SK-N-SH treated with all-trans-retinoic acid at 6 μM for 48 hours (cell line): ENCODE data around the gene STPG1.

Experiments used
- ATAC-seq: fragments of 200-7000 bp; cut with Tn5 transposase; 3 replicates; pipeline ENCODE4 v1.9.1; 2020; ENCODE audit warnings: mild to moderate bottlenecking, moderate library complexity
- ARNTL ChIP-seq: fragments of 450-650 bp; formaldehyde crosslinking; IDR thresholded peaks from 2 replicates; pipeline ENCODE4 v1.5.0; 2020; ENCODE audit warnings: low read depth, mild to moderate bottlenecking, moderate library complexity, borderline replicate concordance
- BACH2 ChIP-seq: fragments of 250-450 bp; sonication (Bioruptor Pico); IDR thresholded peaks from 2 replicates; pipeline ENCODE4 v1.9.0; 2021; ENCODE audit warnings: mild to moderate bottlenecking, borderline replicate concordance
- CREB5 ChIP-seq: fragments of 250-450 bp; sonication (Bioruptor Pico); IDR thresholded peaks from 2 replicates; pipeline ENCODE4 v1.5.1; 2020; ENCODE audit warnings: low read depth, mild to moderate bottlenecking, moderate library complexity
- CSRNP3 ChIP-seq: fragments of 250-450 bp; sonication (Bioruptor Pico); IDR thresholded peaks from 2 replicates; pipeline ENCODE4 v1.5.1; 2021; ENCODE audit warnings: mild to moderate bottlenecking, moderate library complexity
- ESRRG ChIP-seq: fragments of 250-450 bp; sonication (Bioruptor Pico); IDR thresholded peaks from 2 replicates; pipeline ENCODE4 v1.6.1; 2021; ENCODE audit warnings: mild to moderate bottlenecking
- GLIS3 ChIP-seq: fragments of 250-450 bp; sonication (Bioruptor Pico); IDR thresholded peaks from 2 replicates; pipeline ENCODE4 v1.5.0; 2020; ENCODE audit warnings: mild to moderate bottlenecking, moderate library complexity
- ISL1 ChIP-seq: fragments of 250-450 bp; sonication (Bioruptor Pico); IDR thresholded peaks from 2 replicates; pipeline ENCODE4 v2.1.2; 2022; ENCODE audit warnings: mild to moderate bottlenecking, moderate library complexity
- OSR1 ChIP-seq: fragments of 250-450 bp; sonication (Bioruptor Pico); IDR thresholded peaks from 2 replicates; pipeline ENCODE4 v1.8.0; 2022; ENCODE audit warnings: moderate library complexity, mild to moderate bottlenecking, inconsistent platforms
- PATZ1 ChIP-seq: fragments of 250-450 bp; sonication (Bioruptor Pico); IDR thresholded peaks from 2 replicates; pipeline ENCODE4 v1.8.0; 2020; ENCODE audit warnings: mild to moderate bottlenecking, moderate library complexity, borderline replicate concordance
- POU6F1 ChIP-seq: fragments of 250-450 bp; sonication (Bioruptor Pico); IDR thresholded peaks from 2 replicates; pipeline ENCODE4 v1.8.0; 2021; ENCODE audit warnings: low read depth, mild to moderate bottlenecking, moderate library complexity, borderline replicate concordance
- PPARA ChIP-seq: fragments of 250-450 bp; sonication (Bioruptor Pico); IDR thresholded peaks from 2 replicates; pipeline ENCODE4 v1.5.0; 2020; ENCODE audit warnings: mild to moderate bottlenecking, borderline replicate concordance
- SNAI2 ChIP-seq: fragments of 250-450 bp; sonication (Bioruptor Pico); IDR thresholded peaks from 2 replicates; pipeline ENCODE4 v1.5.0; 2020; ENCODE audit warnings: mild to moderate bottlenecking, moderate library complexity
- TCF4 ChIP-seq: fragments of 250-450 bp; sonication (Bioruptor Pico); IDR thresholded peaks from 2 replicates; pipeline ENCODE4 v1.8.0; 2021; ENCODE audit warnings: mild to moderate bottlenecking, moderate library complexity, borderline replicate concordance
- TSHZ2 ChIP-seq: fragments of 250-450 bp; sonication (Bioruptor Pico); IDR thresholded peaks from 2 replicates; pipeline ENCODE4 v1.5.0; 2020; ENCODE audit warnings: mild to moderate bottlenecking, moderate library complexity
- ZC3H10 ChIP-seq: fragments of 250-450 bp; sonication (Bioruptor Pico); IDR thresholded peaks from 2 replicates; pipeline ENCODE4 v1.5.1; 2021; ENCODE audit warnings: mild to moderate bottlenecking, moderate library complexity
- ZFP3 ChIP-seq: fragments of 250-450 bp; sonication (Bioruptor Pico); IDR thresholded peaks from 2 replicates; pipeline ENCODE4 v1.5.0; 2020; ENCODE audit warnings: mild to moderate bottlenecking, moderate library complexity
- ZFP30 ChIP-seq: fragments of 450-650 bp; formaldehyde crosslinking; IDR thresholded peaks from 2 replicates; pipeline ENCODE4 v1.5.0; 2022; ENCODE audit warnings: mild to moderate bottlenecking, moderate library complexity
- ZNF565 ChIP-seq: fragments of 450-650 bp; formaldehyde crosslinking; conservative IDR thresholded peaks from 2 replicates; pipeline ENCODE4 v1.5.0; 2020; ENCODE audit warnings: low read depth, mild to moderate bottlenecking, moderate library complexity
- ZNF70 ChIP-seq: fragments of 450-650 bp; formaldehyde crosslinking; IDR thresholded peaks from 2 replicates; pipeline ENCODE4 v1.5.0; 2020; ENCODE audit warnings: mild to moderate bottlenecking, moderate library complexity
- ZNF8 ChIP-seq: fragments of 450-650 bp; formaldehyde crosslinking; IDR thresholded peaks from 2 replicates; pipeline ENCODE4 v1.5.0; 2020; ENCODE audit warnings: mild to moderate bottlenecking, moderate library complexity

The STPG1 gene

GRCh38 chr1:24380508-24380907 lies 33.1 kb downstream of the STPG1 start:
- no peak for TF ChIP-seq ZC3H10 (CRISPR knock-in tag)
- ATAC-seq, result no peak

- no peak for TF ChIP-seq TCF4 (CRISPR knock-in tag)
- no peak for TF ChIP-seq GLIS3
- no peak for TF ChIP-seq TSHZ2
- no peak for TF ChIP-seq ZNF565 (CRISPR knock-in tag)
- no peak for TF ChIP-seq CREB5 (CRISPR knock-in tag)
- TF ChIP-seq BACH2 (CRISPR knock-in tag), result no peak
- TF ChIP-seq POU6F1 (CRISPR knock-in tag), result no peak
- TF ChIP-seq ZNF70 (CRISPR knock-in tag), result no peak
- TF ChIP-seq ESRRG (CRISPR knock-in tag), result no peak
- no peak for TF ChIP-seq ZFP3
- TF ChIP-seq PPARA (CRISPR knock-in tag), result no peak
- TF ChIP-seq ISL1, result no peak
- TF ChIP-seq CSRNP3, result no peak
- no peak for TF ChIP-seq OSR1 (CRISPR knock-in tag)
- TF ChIP-seq ARNTL (CRISPR knock-in tag), result no peak
- TF ChIP-seq, all 23 proteins: peak for 0
- ATAC-seq, result no peak
Measured at GRCh38 chr1:24379733-24380315, 33.8 kb downstream of the STPG1 start.

GRCh38 chr1:24374891-24375786 lies 38.4 kb downstream of the STPG1 start:
- peak; percentile 68 for ATAC-seq
- TF ChIP-seq ARNTL (CRISPR knock-in tag) (no peak), ZNF8 (CRISPR knock-in tag) (no peak), ZNF70 (CRISPR knock-in tag) (no peak), BACH2 (CRISPR knock-in tag) (no peak), ESRRG (CRISPR knock-in tag) (no peak), CREB5 (CRISPR knock-in tag) (no peak), ZFP3 (no peak), SNAI2 (CRISPR knock-in tag) (no peak), ISL1 (no peak), PPARA (CRISPR knock-in tag) (no peak), ZFP30 (no peak), POU6F1 (CRISPR knock-in tag) (no peak), PATZ1 (CRISPR knock-in tag) (no peak), TSHZ2 (no peak)
